Colonic mucosa (tissue), 4 donors: ENCODE data around the gene DCUN1D5. TPM values are rescaled to one million over a fixed set of nuclear protein-coding genes. Genes with fewer than 3 reads are reported as not detected.

ENCODE experiments used
- DNase-seq: peaks from one replicate; pipeline ENCODE4 v3.0.0-alpha.2; 2020
- H3K27ac ChIP-seq: fragments of 200-600 bp; one replicate; pipeline ENCODE4 v1.8.0; 2021
- H3K27me3 ChIP-seq: fragments of 200-600 bp; one replicate; pipeline ENCODE4 v1.8.0; 2021
- H3K36me3 ChIP-seq: fragments of 200-600 bp; one replicate; pipeline ENCODE4 v1.8.0; 2021
- H3K4me1 ChIP-seq: fragments of 200-600 bp; one replicate; pipeline ENCODE4 v1.8.0; 2021; ENCODE audit warnings: mild to moderate bottlenecking
- H3K4me3 ChIP-seq: fragments of 200-600 bp; one replicate; pipeline ENCODE4 v1.8.0; 2021
- H3K9ac ChIP-seq, 2 donors: one replicate each; pipeline ENCODE4 v1.7.0; 2013; ENCODE audit warnings: control low read depth in 2 of 2, low read depth in 2 of 2, low read length in 2 of 2
- H3K9me3 ChIP-seq: fragments of 200-600 bp; one replicate; pipeline ENCODE4 v1.8.0; 2021
- intact Hi-C: fragments of 100-400 bp; cut with DNase I; formaldehyde crosslinking; loops from one replicate; pipeline ENCODE4 v1.14.1; 2022
- total RNA-seq, 2 donors: library from RNA; stranded (reverse); fragmentation: NEBNext Ultra II Directional in 1 of 2; extraction: Animal tissue kit (Norgen Biotek cat#: 25700) in 1 of 2; gene quantifications; one replicate each; pipeline ENCODE4 v1.2.1, GENCODE V29; 2021
- TF ChIP-seq, protein P1 (sequence below): fragments of 200-600 bp; IDR thresholded peaks from one replicate; pipeline ENCODE4 v1.8.0; 2022; ENCODE audit warnings: antibody characterized with exemption, mild to moderate bottlenecking
- donor health status: healthy.
- donor health status: DM: no; HTN: no; CAD: no.
- donor health status: DM: no; HTN: no; CAD: no.

Gene DCUN1D5
- total RNA-seq, 2 donors from 2014 or later = 14.7 to 25.4 TPM

- TF ChIP-seq, protein P1, sequence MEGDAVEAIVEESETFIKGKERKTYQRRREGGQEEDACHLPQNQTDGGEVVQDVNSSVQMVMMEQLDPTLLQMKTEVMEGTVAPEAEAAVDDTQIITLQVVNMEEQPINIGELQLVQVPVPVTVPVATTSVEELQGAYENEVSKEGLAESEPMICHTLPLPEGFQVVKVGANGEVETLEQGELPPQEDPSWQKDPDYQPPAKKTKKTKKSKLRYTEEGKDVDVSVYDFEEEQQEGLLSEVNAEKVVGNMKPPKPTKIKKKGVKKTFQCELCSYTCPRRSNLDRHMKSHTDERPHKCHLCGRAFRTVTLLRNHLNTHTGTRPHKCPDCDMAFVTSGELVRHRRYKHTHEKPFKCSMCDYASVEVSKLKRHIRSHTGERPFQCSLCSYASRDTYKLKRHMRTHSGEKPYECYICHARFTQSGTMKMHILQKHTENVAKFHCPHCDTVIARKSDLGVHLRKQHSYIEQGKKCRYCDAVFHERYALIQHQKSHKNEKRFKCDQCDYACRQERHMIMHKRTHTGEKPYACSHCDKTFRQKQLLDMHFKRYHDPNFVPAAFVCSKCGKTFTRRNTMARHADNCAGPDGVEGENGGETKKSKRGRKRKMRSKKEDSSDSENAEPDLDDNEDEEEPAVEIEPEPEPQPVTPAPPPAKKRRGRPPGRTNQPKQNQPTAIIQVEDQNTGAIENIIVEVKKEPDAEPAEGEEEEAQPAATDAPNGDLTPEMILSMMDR = no peak
- Histone ChIP-seq H3K27ac (no peak overlapping the region), H3K9me3 (no peaks in the 10 kb centered on the region), H3K9ac (no peak overlapping the region), H3K4me1 (no peaks in the 10 kb centered on the region), H3K36me3 (no peaks in the 10 kb centered on the region), H3K27me3 (no peaks in the 10 kb centered on the region), H3K4me3 (no peak overlapping the region)
- intact Hi-C loops = no loop called here
- DNase-seq = no peak
These were observed 15.6 kb downstream of the DCUN1D5 start for GRCh38 chr11:103076361-103076760.

- Histone ChIP-seq H3K4me3 (no peak overlapping the region), H3K36me3 (no peaks in the 10 kb centered on the region), H3K4me1 (no peaks in the 10 kb centered on the region), H3K27me3 (no peaks in the 10 kb centered on the region), H3K9me3 (no peaks in the 10 kb centered on the region), H3K27ac (no peak overlapping the region), H3K9ac (no peak overlapping the region)
- intact Hi-C loops = no loop called here
- no peak for DNase-seq
- TF ChIP-seq, protein P1 = no peak
These were observed 21.0 kb downstream of the DCUN1D5 start for GRCh38 chr11:103071008-103071407.

DNA sequence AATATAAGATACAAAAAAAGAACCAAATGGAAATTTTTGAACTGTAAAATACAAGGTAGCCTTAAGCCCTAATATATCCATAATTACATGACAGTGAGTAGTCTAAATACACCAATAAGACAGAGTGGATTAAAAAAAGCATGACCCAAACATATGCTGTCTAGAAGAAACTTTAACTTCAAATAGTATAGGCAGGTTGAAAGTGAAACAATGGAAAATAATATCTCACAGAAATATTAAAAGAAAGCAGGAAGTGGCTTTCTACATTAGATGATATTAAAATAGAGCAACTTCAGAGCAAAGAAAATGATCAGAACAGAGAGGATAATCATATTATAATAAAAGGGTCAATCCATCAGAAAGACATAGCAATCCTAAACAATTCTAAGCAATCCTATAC lies 21.8 kb downstream of the DCUN1D5 start:
- intact Hi-C loops = no loop called here
- Histone ChIP-seq H3K27me3 (no peaks in the 10 kb centered on the region), H3K4me3 (no peak overlapping the region), H3K9ac (no peak overlapping the region), H3K27ac (no peak overlapping the region), H3K9me3 (no peaks in the 10 kb centered on the region), H3K36me3 (no peaks in the 10 kb centered on the region), H3K4me1 (no peaks in the 10 kb centered on the region)
- DNase-seq = no peak
- TF ChIP-seq, protein P1 = no peak

DNA sequence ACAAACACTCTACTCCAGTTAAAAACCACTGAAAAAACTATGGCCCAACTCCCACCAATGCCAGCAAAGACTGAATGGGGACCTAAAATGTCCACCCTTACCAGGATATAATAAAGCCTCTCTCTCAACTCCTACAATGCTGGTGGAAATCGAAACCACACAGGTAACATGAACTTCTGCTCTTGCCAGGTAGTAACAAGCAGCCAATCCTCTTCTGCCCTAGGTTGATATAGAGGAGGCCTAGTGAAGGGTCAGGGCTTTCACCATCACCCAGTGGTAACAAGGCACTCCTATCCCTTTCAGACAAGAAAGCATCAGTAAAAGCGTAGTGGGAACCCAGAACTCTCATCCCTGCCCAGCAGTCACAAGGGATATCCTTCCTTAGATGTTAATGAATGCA lies 22.6 kb downstream of the DCUN1D5 start:
- no peaks in the 10 kb centered on the region for H3K36me3 ChIP-seq
- H3K9ac ChIP-seq = no peak overlapping the region
- no peaks in the 10 kb centered on the region for H3K4me1 ChIP-seq
- no peaks in the 10 kb centered on the region for H3K27me3 ChIP-seq
- TF ChIP-seq, protein P1 = no peak
- no peak overlapping the region for H3K4me3 ChIP-seq
- DNase-seq = no peak
- H3K9me3 ChIP-seq = no peaks in the 10 kb centered on the region
- intact Hi-C loops = no loop called here
- no peak overlapping the region for H3K27ac ChIP-seq

GRCh38 chr11:103067118-103067517 lies 24.8 kb downstream of the DCUN1D5 start:
- Histone ChIP-seq H3K9ac (no peak overlapping the region), H3K27ac (no peak overlapping the region), H3K27me3 (no peaks in the 10 kb centered on the region), H3K4me1 (no peaks in the 10 kb centered on the region), H3K9me3 (no peaks in the 10 kb centered on the region), H3K4me3 (no peak overlapping the region), H3K36me3 (no peaks in the 10 kb centered on the region)
- DNase-seq = no peak
- TF ChIP-seq, protein P1 = no peak
- intact Hi-C loops = no loop called here

GRCh38 chr11:103061656-103062055 lies 30.3 kb downstream of the DCUN1D5 start:
- H3K4me1 ChIP-seq = no peaks in the 10 kb centered on the region
- no peak overlapping the region for H3K4me3 ChIP-seq
- H3K36me3 ChIP-seq = no peaks in the 10 kb centered on the region
- no peak overlapping the region for H3K27ac ChIP-seq
- H3K27me3 ChIP-seq = no peaks in the 10 kb centered on the region
- no peaks in the 10 kb centered on the region for H3K9me3 ChIP-seq
- DNase-seq = no peak
- intact Hi-C loops = no loop called here
- no peak overlapping the region for H3K9ac ChIP-seq
- TF ChIP-seq, protein P1 = no peak
